GM15510 (cell line): ENCODE measurements around the gene USP17L5.
"Not testable (repeated sequence)": the region's sequence is repeated elsewhere in the genome, so short reads cannot be mapped to it uniquely, and the experiment has no call there.

ENCODE experiments used
- POLR2A ChIP-seq: IDR thresholded peaks from 3 replicates; pipeline ENCODE4 v1.6.1; 2011; ENCODE audit warnings: borderline replicate concordance; ENCODE audit not compliant: insufficient read length; ENCODE audit errors: extremely low read depth

Gene USP17L5, protein sequence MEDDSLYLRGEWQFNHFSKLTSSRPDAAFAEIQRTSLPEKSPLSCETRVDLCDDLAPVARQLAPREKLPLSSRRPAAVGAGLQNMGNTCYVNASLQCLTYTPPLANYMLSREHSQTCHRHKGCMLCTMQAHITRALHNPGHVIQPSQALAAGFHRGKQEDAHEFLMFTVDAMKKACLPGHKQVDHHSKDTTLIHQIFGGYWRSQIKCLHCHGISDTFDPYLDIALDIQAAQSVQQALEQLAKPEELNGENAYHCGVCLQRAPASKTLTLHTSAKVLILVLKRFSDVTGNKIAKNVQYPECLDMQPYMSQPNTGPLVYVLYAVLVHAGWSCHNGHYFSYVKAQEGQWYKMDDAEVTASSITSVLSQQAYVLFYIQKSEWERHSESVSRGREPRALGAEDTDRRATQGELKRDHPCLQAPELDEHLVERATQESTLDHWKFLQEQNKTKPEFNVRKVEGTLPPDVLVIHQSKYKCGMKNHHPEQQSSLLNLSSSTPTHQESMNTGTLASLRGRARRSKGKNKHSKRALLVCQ

DNA sequence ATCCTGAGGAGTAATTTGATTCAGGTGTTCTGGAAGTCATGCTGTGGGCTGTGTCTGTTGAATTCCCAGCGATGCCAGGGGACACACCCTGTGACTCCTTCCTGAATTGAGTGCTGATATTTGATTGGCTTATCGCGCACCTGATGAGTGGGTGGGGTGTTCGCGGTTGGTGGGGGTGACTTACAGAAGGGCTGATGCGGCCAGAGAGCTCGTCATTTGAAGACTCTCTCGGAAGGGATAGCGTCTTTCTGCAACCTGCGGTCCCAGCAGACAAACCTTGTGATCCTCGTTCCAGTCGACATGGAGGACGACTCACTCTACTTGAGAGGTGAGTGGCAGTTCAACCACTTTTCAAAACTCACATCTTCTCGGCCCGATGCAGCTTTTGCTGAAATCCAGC is at the start of gene USP17L5:
TSS of gene USP17L5 (plus strand) at position 301 of the 400 bp plus-strand sequence. CDS start at position 301, 0 bp downstream.
- not testable (repeated sequence) for TF ChIP-seq POLR2A

DNA sequence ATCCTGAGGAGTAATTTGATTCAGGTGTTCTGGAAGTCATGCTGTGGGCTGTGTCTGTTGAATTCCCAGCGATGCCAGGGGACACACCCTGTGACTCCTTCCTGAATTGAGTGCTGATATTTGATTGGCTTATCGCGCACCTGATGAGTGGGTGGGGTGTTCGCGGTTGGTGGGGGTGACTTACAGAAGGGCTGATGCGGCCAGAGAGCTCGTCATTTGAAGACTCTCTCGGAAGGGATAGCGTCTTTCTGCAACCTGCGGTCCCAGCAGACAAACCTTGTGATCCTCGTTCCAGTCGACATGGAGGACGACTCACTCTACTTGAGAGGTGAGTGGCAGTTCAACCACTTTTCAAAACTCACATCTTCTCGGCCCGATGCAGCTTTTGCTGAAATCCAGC is 14.3 kb upstream of the USP17L5 start, which contains the start of gene USP17L24:
TSS of gene USP17L24 (plus strand) at position 301 of the 400 bp plus-strand sequence. CDS start at position 301, 0 bp downstream.
- not testable (repeated sequence) for TF ChIP-seq POLR2A

DNA sequence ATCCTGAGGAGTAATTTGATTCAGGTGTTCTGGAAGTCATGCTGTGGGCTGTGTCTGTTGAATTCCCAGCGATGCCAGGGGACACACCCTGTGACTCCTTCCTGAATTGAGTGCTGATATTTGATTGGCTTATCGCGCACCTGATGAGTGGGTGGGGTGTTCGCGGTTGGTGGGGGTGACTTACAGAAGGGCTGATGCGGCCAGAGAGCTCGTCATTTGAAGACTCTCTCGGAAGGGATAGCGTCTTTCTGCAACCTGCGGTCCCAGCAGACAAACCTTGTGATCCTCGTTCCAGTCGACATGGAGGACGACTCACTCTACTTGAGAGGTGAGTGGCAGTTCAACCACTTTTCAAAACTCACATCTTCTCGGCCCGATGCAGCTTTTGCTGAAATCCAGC is 9.6 kb upstream of the USP17L5 start, which contains the start of gene USP17L25:
TSS of gene USP17L25 (plus strand) at position 301 of the 400 bp plus-strand sequence. CDS start at position 301, 0 bp downstream.
- not testable (repeated sequence) for TF ChIP-seq POLR2A

DNA sequence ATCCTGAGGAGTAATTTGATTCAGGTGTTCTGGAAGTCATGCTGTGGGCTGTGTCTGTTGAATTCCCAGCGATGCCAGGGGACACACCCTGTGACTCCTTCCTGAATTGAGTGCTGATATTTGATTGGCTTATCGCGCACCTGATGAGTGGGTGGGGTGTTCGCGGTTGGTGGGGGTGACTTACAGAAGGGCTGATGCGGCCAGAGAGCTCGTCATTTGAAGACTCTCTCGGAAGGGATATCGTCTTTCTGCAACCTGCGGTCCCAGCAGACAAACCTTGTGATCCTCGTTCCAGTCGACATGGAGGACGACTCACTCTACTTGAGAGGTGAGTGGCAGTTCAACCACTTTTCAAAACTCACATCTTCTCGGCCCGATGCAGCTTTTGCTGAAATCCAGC is 4.8 kb upstream of the USP17L5 start, which contains the start of gene USP17L26:
TSS of gene USP17L26 (plus strand) at position 301 of the 400 bp plus-strand sequence. CDS start at position 301, 0 bp downstream.
- not testable (repeated sequence) for TF ChIP-seq POLR2A

DNA sequence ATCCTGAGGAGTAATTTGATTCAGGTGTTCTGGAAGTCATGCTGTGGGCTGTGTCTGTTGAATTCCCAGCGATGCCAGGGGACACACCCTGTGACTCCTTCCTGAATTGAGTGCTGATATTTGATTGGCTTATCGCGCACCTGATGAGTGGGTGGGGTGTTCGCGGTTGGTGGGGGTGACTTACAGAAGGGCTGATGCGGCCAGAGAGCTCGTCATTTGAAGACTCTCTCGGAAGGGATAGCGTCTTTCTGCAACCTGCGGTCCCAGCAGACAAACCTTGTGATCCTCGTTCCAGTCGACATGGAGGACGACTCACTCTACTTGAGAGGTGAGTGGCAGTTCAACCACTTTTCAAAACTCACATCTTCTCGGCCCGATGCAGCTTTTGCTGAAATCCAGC is 4.6 kb downstream of the USP17L5 start, which contains the start of gene USP17L27:
TSS of gene USP17L27 (plus strand) at position 301 of the 400 bp plus-strand sequence. CDS start at position 301, 0 bp downstream.
- TF ChIP-seq POLR2A = not testable (repeated sequence)

DNA sequence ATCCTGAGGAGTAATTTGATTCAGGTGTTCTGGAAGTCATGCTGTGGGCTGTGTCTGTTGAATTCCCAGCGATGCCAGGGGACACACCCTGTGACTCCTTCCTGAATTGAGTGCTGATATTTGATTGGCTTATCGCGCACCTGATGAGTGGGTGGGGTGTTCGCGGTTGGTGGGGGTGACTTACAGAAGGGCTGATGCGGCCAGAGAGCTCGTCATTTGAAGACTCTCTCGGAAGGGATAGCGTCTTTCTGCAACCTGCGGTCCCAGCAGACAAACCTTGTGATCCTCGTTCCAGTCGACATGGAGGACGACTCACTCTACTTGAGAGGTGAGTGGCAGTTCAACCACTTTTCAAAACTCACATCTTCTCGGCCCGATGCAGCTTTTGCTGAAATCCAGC is 9.4 kb downstream of the USP17L5 start, which contains the start of gene USP17L28:
TSS of gene USP17L28 (plus strand) at position 301 of the 400 bp plus-strand sequence. CDS start at position 301, 0 bp downstream.
- TF ChIP-seq POLR2A = not testable (repeated sequence)

DNA sequence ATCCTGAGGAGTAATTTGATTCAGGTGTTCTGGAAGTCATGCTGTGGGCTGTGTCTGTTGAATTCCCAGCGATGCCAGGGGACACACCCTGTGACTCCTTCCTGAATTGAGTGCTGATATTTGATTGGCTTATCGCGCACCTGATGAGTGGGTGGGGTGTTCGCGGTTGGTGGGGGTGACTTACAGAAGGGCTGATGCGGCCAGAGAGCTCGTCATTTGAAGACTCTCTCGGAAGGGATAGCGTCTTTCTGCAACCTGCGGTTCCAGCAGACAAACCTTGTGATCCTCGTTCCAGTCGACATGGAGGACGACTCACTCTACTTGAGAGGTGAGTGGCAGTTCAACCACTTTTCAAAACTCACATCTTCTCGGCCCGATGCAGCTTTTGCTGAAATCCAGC is 14.1 kb downstream of the USP17L5 start, which contains the start of gene USP17L29:
TSS of gene USP17L29 (plus strand) at position 301 of the 400 bp plus-strand sequence. CDS start at position 301, 0 bp downstream.
- TF ChIP-seq POLR2A = not testable (repeated sequence)

DNA sequence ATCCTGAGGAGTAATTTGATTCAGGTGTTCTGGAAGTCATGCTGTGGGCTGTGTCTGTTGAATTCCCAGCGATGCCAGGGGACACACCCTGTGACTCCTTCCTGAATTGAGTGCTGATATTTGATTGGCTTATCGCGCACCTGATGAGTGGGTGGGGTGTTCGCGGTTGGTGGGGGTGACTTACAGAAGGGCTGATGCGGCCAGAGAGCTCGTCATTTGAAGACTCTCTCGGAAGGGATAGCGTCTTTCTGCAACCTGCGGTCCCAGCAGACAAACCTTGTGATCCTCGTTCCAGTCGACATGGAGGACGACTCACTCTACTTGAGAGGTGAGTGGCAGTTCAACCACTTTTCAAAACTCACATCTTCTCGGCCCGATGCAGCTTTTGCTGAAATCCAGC is 23.6 kb downstream of the USP17L5 start, which contains the start of gene USP17L30:
TSS of gene USP17L30 (plus strand) at position 301 of the 400 bp plus-strand sequence. CDS start at position 301, 0 bp downstream.
- not testable (repeated sequence) for TF ChIP-seq POLR2A

DNA sequence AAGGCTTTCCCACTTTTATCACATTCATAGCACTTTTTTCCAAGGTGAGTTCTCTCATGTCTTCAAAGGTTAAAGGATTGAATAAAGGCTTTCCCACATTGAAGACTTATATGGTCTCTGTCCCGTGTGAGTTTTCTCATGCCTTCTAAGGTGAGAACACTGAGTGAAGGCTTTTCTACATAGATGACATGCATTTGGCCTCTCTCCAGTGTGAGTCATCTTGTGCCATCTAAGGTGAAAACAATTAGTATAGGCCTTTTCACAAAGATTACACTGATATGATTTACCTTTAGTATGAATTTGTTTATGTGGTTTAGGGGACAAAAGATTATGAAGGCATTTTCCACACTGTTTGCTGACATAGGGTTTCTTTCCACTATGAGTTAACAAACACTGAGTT is 44.9 kb downstream of the USP17L5 start:
- no peak for TF ChIP-seq POLR2A
